IMR-90 (cell line): Measurements from ENCODE around the gene KIAA0408. TPM values are rescaled to one million over a fixed set of nuclear protein-coding genes. Genes with fewer than 3 reads are reported as not detected.

ENCODE experiments used
- ATAC-seq: fragments of 200-7000 bp; cut with Tn5 transposase; 2 replicates; pipeline ENCODE4 v1.9.1; 2020; ENCODE audit warnings: low read depth, mild to moderate bottlenecking, moderate library complexity
- BruUV-seq: library from RNA; stranded (reverse); fragments of 400-500 nt; replicated peaks from 2 replicates; lab custom pipeline; 2021; lab: Mats Ljungman, UMichigan
- CTCF ChIA-PET: fragments of 300-600 bp; formaldehyde crosslinking; extraction: SDS; loops from one replicate; lab custom pipeline; 2021; ENCODE audit warnings: antibody characterized with exemption; lab: Yijun Ruan, JAX
- POLR2A ChIA-PET: fragments of 300-600 bp; sonication (Branson Sonifier 250); formaldehyde crosslinking; loops from one replicate; lab custom pipeline; 2022; ENCODE audit warnings: antibody characterized with exemption; ENCODE audit not compliant: unreplicated experiment; lab: Charles Lee
- DNase-seq: peaks from one replicate; pipeline ENCODE4 v3.0.0; 2013
- H2AFZ ChIP-seq: replicated peaks from 2 replicates; pipeline ENCODE3; 2013; ENCODE audit warnings: low read length, mild to moderate bottlenecking; ENCODE audit not compliant: poor library complexity
- H2AK5ac ChIP-seq: 2 replicates; pipeline ENCODE4 v1.6.1; 2013; ENCODE audit warnings: low read depth, low read length, inconsistent platforms
- H2AK9ac ChIP-seq: replicated peaks from 2 replicates; pipeline ENCODE3; 2013; ENCODE audit warnings: mild to moderate bottlenecking, low read depth, low read length, moderate library complexity; ENCODE audit not compliant: poor library complexity
- H2BK120ac ChIP-seq: 2 replicates; pipeline ENCODE4 v1.6.1; 2013; ENCODE audit warnings: low read depth, low read length, inconsistent platforms
- H2BK15ac ChIP-seq: 3 replicates; pipeline ENCODE4 v1.6.1; 2013; ENCODE audit warnings: low read depth, low read length, inconsistent platforms
- H2BK20ac ChIP-seq: 2 replicates; pipeline ENCODE4 v1.6.1; 2013; ENCODE audit warnings: low read depth, mild to moderate bottlenecking, inconsistent platforms, low read length, moderate library complexity
- H2BK5ac ChIP-seq: 2 replicates; pipeline ENCODE4 v1.6.1; 2013; ENCODE audit warnings: mild to moderate bottlenecking, low read depth, low read length, inconsistent platforms; ENCODE audit not compliant: poor library complexity, severe bottlenecking
- H3K14ac ChIP-seq: replicated peaks from 2 replicates; pipeline ENCODE4 v1.6.1; 2013; ENCODE audit warnings: low read depth, low read length, inconsistent platforms
- H3K18ac ChIP-seq: 2 replicates; pipeline ENCODE4 v1.6.1; 2013; ENCODE audit warnings: low read depth, low read length, control low read depth
- H3K23ac ChIP-seq: 2 replicates; pipeline ENCODE4 v1.6.1; 2013; ENCODE audit warnings: low read depth, low read length, inconsistent platforms
- H3K27ac ChIP-seq: 2 replicates; pipeline ENCODE4 v1.5.1; 2013; ENCODE audit warnings: mild to moderate bottlenecking, control low read depth, low read length; ENCODE audit not compliant: insufficient read depth
- H3K27me3 ChIP-seq: 2 replicates; pipeline ENCODE4 v1.6.1; 2013; ENCODE audit warnings: low read length; ENCODE audit not compliant: control insufficient read depth, insufficient read depth
- H3K36me3 ChIP-seq: 2 replicates; pipeline ENCODE4 v1.6.1; 2013; ENCODE audit warnings: low read length, mixed read lengths; ENCODE audit not compliant: control insufficient read depth, insufficient read depth
- H3K4ac ChIP-seq: 2 replicates; pipeline ENCODE4 v1.6.1; 2013; ENCODE audit warnings: low read depth, low read length, inconsistent platforms
- H3K4me1 ChIP-seq: 2 replicates; pipeline ENCODE4 v1.6.1; 2013; ENCODE audit warnings: low read length, mixed read lengths; ENCODE audit not compliant: control insufficient read depth, insufficient read depth
- H3K4me2 ChIP-seq: 2 replicates; pipeline ENCODE4 v1.6.1; 2013; ENCODE audit warnings: low read depth, mild to moderate bottlenecking, control low read depth, low read length, moderate library complexity
- H3K4me3 ChIP-seq: 2 replicates; pipeline ENCODE4 v1.5.1; 2013; ENCODE audit warnings: low read depth, mild to moderate bottlenecking, control low read depth, low read length, moderate library complexity; ENCODE audit not compliant: insufficient read depth
- H3K56ac ChIP-seq: 2 replicates; pipeline ENCODE4 v1.6.1; 2013; ENCODE audit warnings: low read length, inconsistent platforms; ENCODE audit not compliant: insufficient read depth; ENCODE audit errors: extremely low read depth
- H3K79me1 ChIP-seq, 2 experiments: 2 replicates each; pipeline ENCODE4 v1.6.1; 2013; ENCODE audit warnings: low read length in 2 of 2, inconsistent platforms in 1 of 2, low read depth in 1 of 2
- H3K9ac ChIP-seq: 2 replicates; pipeline ENCODE4 v1.6.1; 2013; ENCODE audit warnings: low read depth, low read length, control low read depth
- H3K9me1 ChIP-seq: 2 replicates; pipeline ENCODE4 v1.6.1; 2013; ENCODE audit warnings: low read length, inconsistent platforms; ENCODE audit not compliant: insufficient read depth
- H3K9me3 ChIP-seq: 2 replicates; pipeline ENCODE4 v1.6.1; 2013; ENCODE audit warnings: low read length; ENCODE audit not compliant: control insufficient read depth, insufficient read depth
- H4K20me1 ChIP-seq: 2 replicates; pipeline ENCODE4 v1.6.1; 2013; ENCODE audit warnings: low read length, inconsistent platforms; ENCODE audit not compliant: insufficient read depth
- H4K5ac ChIP-seq: 2 replicates; pipeline ENCODE4 v1.6.1; 2013; ENCODE audit warnings: mild to moderate bottlenecking, low read depth, low read length, control low read depth
- H4K8ac ChIP-seq, 2 experiments: 2 replicates each; pipeline ENCODE4 v1.6.1; 2013; ENCODE audit warnings: low read depth in 2 of 2, low read length in 2 of 2, control low read depth in 1 of 2, inconsistent platforms in 1 of 2
- H4K91ac ChIP-seq: 2 replicates; pipeline ENCODE4 v1.6.1; 2013; ENCODE audit warnings: low read depth, low read length, inconsistent platforms; ENCODE audit not compliant: insufficient read depth
- RCOR1 ChIP-seq: IDR thresholded peaks from 2 replicates; pipeline ENCODE4 v1.6.1; 2012; ENCODE audit warnings: mild to moderate bottlenecking, low read length, improper control_type of control experiment; ENCODE audit not compliant: insufficient replicate concordance
- RFX5 ChIP-seq: IDR thresholded peaks from 2 replicates; pipeline ENCODE4 v1.8.0; 2012; ENCODE audit warnings: low read depth, mild to moderate bottlenecking, low read length, moderate library complexity
- dilution Hi-C: fragments of 300-500 bp; cut with HindIII; formaldehyde crosslinking; loops from one replicate; pipeline ENCODE4 v1.14.3; 2018; ENCODE audit warnings: low sequenced_read_pairs; ENCODE audit not compliant: unreplicated experiment
- in situ Hi-C: fragments of 300-500 bp; cut with MboI; formaldehyde crosslinking; loops from 3 replicates; pipeline ENCODE4 v1.14.3; 2019; ENCODE audit warnings: low sequenced_read_pairs, inconsistent platforms, mixed read lengths
- intact Hi-C: fragments of 100-400 bp; cut with micrococcal nuclease; formaldehyde crosslinking; loops from 2 replicates; pipeline ENCODE4 v1.10.0; 2022
- polyA plus RNA-seq, 3 experiments: library from polyadenylated mRNA; depleted of rRNA; stranded (reverse); fragments of >200 nt; gene quantifications; 2 replicates each; pipeline ENCODE4 v1.2.3, GENCODE V29; 2012; ENCODE audit warnings: low replicate concordance in 1 of 3
- total RNA-seq: library from RNA; depleted of rRNA; stranded (reverse); fragments of >200 nt; gene quantifications from 2 replicates; pipeline ENCODE4 v1.2.3, GENCODE V29; 2012

Gene KIAA0408
- total and polyA plus RNA-seq, 2 of the 4 experiments (the other 2 are of a cell fraction) = 0.90 to 2.9 TPM

GRCh38 chr6:127434651-127435050 is 24.5 kb downstream of the KIAA0408 start:
- no peaks in the 10 kb centered on the region for H3K36me3 ChIP-seq
- no peaks in the 10 kb centered on the region for H4K20me1 ChIP-seq
- intact Hi-C loops (no loop called here), in situ Hi-C loops (no loop called here), dilution Hi-C loops (no loop called here)
- H3K4me3 ChIP-seq = no peak overlapping the region
- no peak for TF ChIP-seq RCOR1
- no peak for TF ChIP-seq RFX5
- H3K4me1 ChIP-seq = peaks cover 1% of the 10 kb centered on the region; the same call in 1 of the 2 replicates
- BruUV-seq = no TSS peak
- no peak overlapping the region for H4K91ac ChIP-seq
- no peak overlapping the region for H2AK9ac ChIP-seq
- H2BK5ac ChIP-seq = no peak overlapping the region
- no peak overlapping the region for H3K4me2 ChIP-seq
- no peak overlapping the region for H3K14ac ChIP-seq
- H2BK120ac ChIP-seq = no peak overlapping the region
- no peaks in the 10 kb centered on the region for H3K27me3 ChIP-seq
- no peak overlapping the region for H3K9ac ChIP-seq
- H2BK20ac ChIP-seq = no peak overlapping the region
- ATAC-seq (no peak), DNase-seq (no peak)
- no peak overlapping the region for H3K23ac ChIP-seq
- no peak overlapping the region for H4K8ac ChIP-seq
- H3K27ac ChIP-seq = no peak overlapping the region
- H2BK15ac ChIP-seq = no peak overlapping the region
- H3K4ac ChIP-seq = no peak overlapping the region
- no peak overlapping the region for H4K5ac ChIP-seq
- no peak overlapping the region for H3K18ac ChIP-seq
- no peaks in the 10 kb centered on the region for H3K9me3 ChIP-seq
- no peaks in the 10 kb centered on the region for H3K9me1 ChIP-seq
- H3K56ac ChIP-seq = no peak overlapping the region
- H2AK5ac ChIP-seq = no peak overlapping the region
- CTCF ChIA-PET = interaction anchor here (0.6 to 0.7 kb wide), 2 partner anchors 14 to 720 kb away, joined by 4 read pairs; no protein-coding TSS in a partner anchor
- POLR2A ChIA-PET = no interaction called here
- no peaks in the 10 kb centered on the region for H3K79me1 ChIP-seq
- no peak overlapping the region for H2AFZ ChIP-seq
